ENCODE data around the gene SULT2B1. TPM values are rescaled to one million over a fixed set of nuclear protein-coding genes. Genes with fewer than 3 reads are reported as not detected.
A peak's percentile ranks its signal among the peaks of the same experiment; 100 is the strongest.

The SULT2B1 gene
- total RNA-seq, 1 donor from 2014 or later, result 0.74 TPM

- peaks cover 32% of the 10 kb centered on the region for H3K4me1 Mint-ChIP-seq
- TF ChIP-seq CTCF (IDR thresholded peaks at IDR 0.05; ENCODE audit: unreplicated experiment), result no peak
- peak within 1 kb of the TSS; percentile 94 for H3K4me3 Mint-ChIP-seq
- H3K36me3 Mint-ChIP-seq, result peaks cover 18% of the 10 kb centered on the region
- H3K9me3 Mint-ChIP-seq, result no peaks in the 10 kb centered on the region
- peak within 1 kb of the TSS; percentile 98 for H3K27ac Mint-ChIP-seq
- DNase-seq (ENCODE audit: low spot score in 2 of 2, unreplicated experiment in 2 of 2), result peak in 1 of 2 experiments; percentile 53
- H3K27me3 Mint-ChIP-seq (ENCODE audit: low read depth), result no peaks in the 10 kb centered on the region
Observed at GRCh38 chr19:48636859-48637448, 85.0 kb downstream of the SULT2B1 start, which contains the start of gene DBP. Gene DBP (minus strand): TSS chr19:48637379. CDS start chr19:48636994, 385 bp downstream.

- no peaks in the 10 kb centered on the region for H3K27me3 Mint-ChIP-seq (ENCODE audit: low read depth)
- peak; percentile 96 to 97 for DNase-seq (ENCODE audit: low spot score in 2 of 2, unreplicated experiment in 2 of 2)
- H3K4me1 Mint-ChIP-seq, result peaks cover 32% of the 10 kb centered on the region
- H3K9me3 Mint-ChIP-seq, result no peaks in the 10 kb centered on the region
- TF ChIP-seq CTCF (IDR thresholded peaks at IDR 0.05; ENCODE audit: unreplicated experiment), result no peak
- peaks cover 18% of the 10 kb centered on the region for H3K36me3 Mint-ChIP-seq
- peak overlapping the region; percentile 94 for H3K4me3 Mint-ChIP-seq
- H3K27ac Mint-ChIP-seq, result peak overlapping the region; percentile 98
Observed at GRCh38 chr19:48637449-48637947, 85.5 kb downstream of the SULT2B1 start.

- Mint-ChIP-seq H3K9me3 (no peaks in the 10 kb centered on the region), H3K4me1 (peaks cover 32% of the 10 kb centered on the region), H3K4me3 (peak overlapping the region; percentile 94), H3K27me3 (ENCODE audit: low read depth) (no peaks in the 10 kb centered on the region), H3K27ac (peak overlapping the region; percentile 98), H3K36me3 (peaks cover 18% of the 10 kb centered on the region)
- peak; percentile 67 to 76 for DNase-seq (ENCODE audit: low spot score in 2 of 2, unreplicated experiment in 2 of 2)
- TF ChIP-seq CTCF (IDR thresholded peaks at IDR 0.05; ENCODE audit: unreplicated experiment), result no peak
Observed at GRCh38 chr19:48637948-48638830, 86.2 kb downstream of the SULT2B1 start.

- peaks cover 18% of the 10 kb centered on the region for H3K36me3 Mint-ChIP-seq
- H3K27ac Mint-ChIP-seq, result peak overlapping the region; percentile 98
- H3K27me3 Mint-ChIP-seq (ENCODE audit: low read depth), result no peaks in the 10 kb centered on the region
- no peak overlapping the region for H3K4me3 Mint-ChIP-seq
- no peaks in the 10 kb centered on the region for H3K9me3 Mint-ChIP-seq
- DNase-seq (ENCODE audit: low spot score in 2 of 2, unreplicated experiment in 2 of 2), result no peak
- peaks cover 31% of the 10 kb centered on the region for H3K4me1 Mint-ChIP-seq
- TF ChIP-seq CTCF (IDR thresholded peaks at IDR 0.05; ENCODE audit: unreplicated experiment), result no peak
Observed at GRCh38 chr19:48638831-48639381, 86.9 kb downstream of the SULT2B1 start.

GRCh38 chr19:48639483-48640375 is 87.8 kb downstream of the SULT2B1 start:
- DNase-seq (ENCODE audit: low spot score in 2 of 2, unreplicated experiment in 2 of 2), result no peak
- no peaks in the 10 kb centered on the region for H3K27me3 Mint-ChIP-seq (ENCODE audit: low read depth)
- TF ChIP-seq CTCF (IDR thresholded peaks at IDR 0.05; ENCODE audit: unreplicated experiment), result no peak
- peaks cover 30% of the 10 kb centered on the region for H3K4me1 Mint-ChIP-seq
- no peaks in the 10 kb centered on the region for H3K9me3 Mint-ChIP-seq
- H3K4me3 Mint-ChIP-seq, result no peak overlapping the region
- H3K36me3 Mint-ChIP-seq, result peaks cover 18% of the 10 kb centered on the region
- no peak overlapping the region for H3K27ac Mint-ChIP-seq
